Measurements from ENCODE around the gene BRSK2. TPM values are rescaled to one million over a fixed set of nuclear protein-coding genes. Genes with fewer than 3 reads are reported as not detected.

The BRSK2 gene
- total and polyA plus RNA-seq, 9 of the 15 experiments (the other 6 are each of a cell fraction or from before 2014, with no cell fraction given): 0.06 to 0.52 (median 0.18) TPM; not detected in 5

- H3K9me1 ChIP-seq (ENCODE audit: control insufficient read depth, insufficient read depth, low read length): no peaks in the 10 kb centered on the region
- no peak for FAIRE-seq
- DNase-seq (ENCODE audit: extremely low read depth in 1 of 4, low spot score in 3 of 4): no peak
- H3K27ac ChIP-seq (ENCODE audit: extremely low read depth, low read depth, low read length): no peak overlapping the region
- ChIA-PET CTCF (ENCODE audit: low intra/inter-chr PET ratio) (no interaction called here), POLR2A (interaction anchor here (0.7 kb wide), 1 partner anchor 107 kb away, joined by 3 read pairs; no protein-coding TSS in a partner anchor)
- in situ Hi-C loops (cut with MboI) (no loop called here), intact Hi-C loops (cut with micrococcal nuclease) (no loop called here)
- H3K4me1 ChIP-seq (replicated peaks in 1 of 2; ENCODE audit: control insufficient read depth in 2 of 2, insufficient read depth in 2 of 2, low read length in 2 of 2): peaks cover 0 to 50% of the 10 kb centered on the region in 2 experiments; a peak in 2 of 5 replicates
- H3K79me2 ChIP-seq (ENCODE audit: control insufficient read depth, insufficient read depth, low read length): no peaks in the 10 kb centered on the region
- H2AFZ ChIP-seq (ENCODE audit: low read depth, low read length): no peak overlapping the region
- BruUV-seq (replicated peaks): no TSS peak
- H4K20me1 ChIP-seq (replicated peaks; ENCODE audit: control insufficient read depth, insufficient read depth, low read length): peaks cover 29% of the 10 kb centered on the region
- H3K4me3 ChIP-seq: no peak overlapping the region
- no peaks in the 10 kb centered on the region for H3K9me3 ChIP-seq (replicated peaks; ENCODE audit: control insufficient read depth, insufficient read depth, low read depth, low read length)
- H3K27me3 ChIP-seq (ENCODE audit: control insufficient read depth in 2 of 2, insufficient read depth in 2 of 2, low read length in 2 of 2): no peaks in the 10 kb centered on the region
- no peak for ATAC-seq
- no peak overlapping the region; a peak in 1 of 4 replicates for H3K9ac ChIP-seq (ENCODE audit: insufficient read depth in 1 of 2, low read depth in 2 of 2, low read length in 2 of 2)
- WGBS (ENCODE audit: insufficient coverage, low coverage, missing lambda C conversion rate): 43% methylated on average over 6 of the region's 6 CpGs
- H3K36me3 ChIP-seq (ENCODE audit: control insufficient read depth, insufficient read depth, low read length): peaks cover 5% of the 10 kb centered on the region; the same call in 1 of the 3 replicates
- no peak for TF ChIP-seq GATA2 (CRISPR knock-in tag; IDR thresholded peaks at IDR 0.05)
- no peak for TF ChIP-seq NFATC3 (IDR thresholded peaks at IDR 0.05)
- TF ChIP-seq CBX1 (IDR thresholded peaks at IDR 0.05; ENCODE audit: low read depth): no peak
- no peak for TF ChIP-seq THAP12 (CRISPR knock-in tag; IDR thresholded peaks at IDR 0.05)
- no peak for TF ChIP-seq E2F6 (IDR thresholded peaks at IDR 0.05; ENCODE audit: borderline replicate concordance in 1 of 2, extremely low read depth in 1 of 2, insufficient read depth in 1 of 2, insufficient read length in 1 of 2, low read depth in 1 of 2, low read length in 1 of 2, poor library complexity in 1 of 2, severe bottlenecking in 1 of 2)
- no peak for TF ChIP-seq NR2C2 (CRISPR knock-in tag; IDR thresholded peaks at IDR 0.05)
- TF ChIP-seq NR2C2 (tag; IDR thresholded peaks at IDR 0.05): no peak
- TF ChIP-seq ZNF23 (CRISPR knock-in tag; IDR thresholded peaks at IDR 0.05): no peak
- no peak for TF ChIP-seq U2AF1 (optimal IDR thresholded peaks at IDR 0.05; ENCODE audit: low read depth, low read length)
- TF ChIP-seq ZNF518B (CRISPR knock-in tag; IDR thresholded peaks at IDR 0.05): no peak
- no peak for TF ChIP-seq ATF3 (IDR thresholded peaks at IDR 0.05)
- no peak for TF ChIP-seq ATF3 (CRISPR knock-in tag; conservative IDR thresholded peaks at IDR 0.05)
- H3K4me2 ChIP-seq (ENCODE audit: insufficient read depth, low read length): no peak overlapping the region
Measured at GRCh38 chr11:1483445-1483961, 93.8 kb downstream of the BRSK2 start.

All from K562 (cell line).